SU-DHL-6 (cell line): ENCODE results near the gene DBN1.

Source experiments
- EZH2phosphoT487 ChIP-seq: fragments of 200-600 bp; sonication (generic), shearing (Covaris generic); conservative IDR thresholded peaks from 2 replicates; pipeline ENCODE4 v1.6.1; 2018; ENCODE audit warnings: mild to moderate bottlenecking, antibody characterized with exemption, low read length, moderate library complexity, mixed read lengths
- TF ChIP-seq, protein P1 (sequence below): fragments of 200-600 bp; sonication (generic); IDR thresholded peaks from one replicate; pipeline ENCODE4 v1.5.1; 2017; ENCODE audit warnings: antibody characterized with exemption, mild to moderate bottlenecking, low read length, moderate library complexity; ENCODE audit not compliant: insufficient read depth, poor library complexity, severe bottlenecking

- TF ChIP-seq, protein P1, sequence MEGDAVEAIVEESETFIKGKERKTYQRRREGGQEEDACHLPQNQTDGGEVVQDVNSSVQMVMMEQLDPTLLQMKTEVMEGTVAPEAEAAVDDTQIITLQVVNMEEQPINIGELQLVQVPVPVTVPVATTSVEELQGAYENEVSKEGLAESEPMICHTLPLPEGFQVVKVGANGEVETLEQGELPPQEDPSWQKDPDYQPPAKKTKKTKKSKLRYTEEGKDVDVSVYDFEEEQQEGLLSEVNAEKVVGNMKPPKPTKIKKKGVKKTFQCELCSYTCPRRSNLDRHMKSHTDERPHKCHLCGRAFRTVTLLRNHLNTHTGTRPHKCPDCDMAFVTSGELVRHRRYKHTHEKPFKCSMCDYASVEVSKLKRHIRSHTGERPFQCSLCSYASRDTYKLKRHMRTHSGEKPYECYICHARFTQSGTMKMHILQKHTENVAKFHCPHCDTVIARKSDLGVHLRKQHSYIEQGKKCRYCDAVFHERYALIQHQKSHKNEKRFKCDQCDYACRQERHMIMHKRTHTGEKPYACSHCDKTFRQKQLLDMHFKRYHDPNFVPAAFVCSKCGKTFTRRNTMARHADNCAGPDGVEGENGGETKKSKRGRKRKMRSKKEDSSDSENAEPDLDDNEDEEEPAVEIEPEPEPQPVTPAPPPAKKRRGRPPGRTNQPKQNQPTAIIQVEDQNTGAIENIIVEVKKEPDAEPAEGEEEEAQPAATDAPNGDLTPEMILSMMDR = no peak
- TF ChIP-seq EZH2phosphoT487 = no peak
These were observed 46.1 kb downstream of the DBN1 start for GRCh38 chr5:177427211-177427822.
